Activated naive CD4-positive, alpha-beta T cell treated with anti-CD3 and anti-CD28 coated beads for 36 hours (primary cell): ENCODE measurements around the gene PRKN. TPM values are rescaled to one million over a fixed set of nuclear protein-coding genes. Genes with fewer than 3 reads are reported as not detected.

Experiments used
- CTCF ChIA-PET: fragments of 350-600 bp; sonication (Branson Sonifier 250); formaldehyde crosslinking; loops from one replicate; lab custom pipeline; 2021; ENCODE audit warnings: antibody characterized with exemption; lab: Charles Lee
- DNase-seq: peaks from one replicate; pipeline ENCODE4 v3.0.0-alpha.2; 2020
- H3K27ac Mint-ChIP-seq: one replicate; pipeline ENCODE4 v1.8.0; 2021; ENCODE audit warnings: mild to moderate bottlenecking, mixed read lengths
- H3K27me3 Mint-ChIP-seq: one replicate; pipeline ENCODE4 v1.8.0; 2021; ENCODE audit warnings: low read depth, mixed read lengths
- H3K36me3 Mint-ChIP-seq: one replicate; pipeline ENCODE4 v1.8.0; 2021; ENCODE audit warnings: low read depth, mixed read lengths
- H3K4me1 Mint-ChIP-seq: one replicate; pipeline ENCODE4 v1.8.0; 2021; ENCODE audit warnings: low read depth, mixed read lengths
- H3K4me3 Mint-ChIP-seq: one replicate; pipeline ENCODE4 v1.8.0; 2021; ENCODE audit warnings: mild to moderate bottlenecking, moderate library complexity, mixed read lengths
- H3K9me3 Mint-ChIP-seq: one replicate; pipeline ENCODE4 v1.8.0; 2021; ENCODE audit warnings: mixed read lengths
- intact Hi-C: fragments of 100-400 bp; cut with micrococcal nuclease; formaldehyde crosslinking; loops from one replicate; pipeline ENCODE4 v1.15.1; 2023
- total RNA-seq, 2 experiments: library from RNA; stranded (reverse); gene quantifications; one replicate each; pipeline ENCODE4 v1.2.3, GENCODE V29; 2021

Gene PRKN
- total RNA-seq, 2 experiments from 2014 or later = 0.33 to 0.72 TPM

DNA sequence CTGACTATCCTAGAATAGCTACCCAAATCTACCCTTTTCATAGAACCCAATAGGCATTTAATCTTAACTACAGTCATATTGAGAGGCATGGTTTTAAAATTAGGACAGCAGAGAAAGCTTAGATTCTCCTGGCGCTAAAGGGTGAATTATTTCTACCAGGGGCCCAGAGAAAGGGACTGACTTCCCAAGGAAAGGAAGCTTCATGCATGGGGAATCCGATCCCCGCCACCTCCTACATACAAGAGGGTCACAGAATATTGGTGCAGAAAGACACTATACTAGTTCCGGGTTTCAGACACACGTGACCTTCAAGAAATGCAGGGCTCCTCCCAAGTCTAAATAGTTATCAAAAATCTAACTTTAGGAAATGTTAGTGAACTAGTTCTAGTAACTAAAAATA is 130.9 kb downstream of the PRKN start:
- Mint-ChIP-seq H3K4me1 (no peaks in the 10 kb centered on the region), H3K9me3 (no peaks in the 10 kb centered on the region), H3K27ac (no peak overlapping the region), H3K27me3 (no peaks in the 10 kb centered on the region), H3K36me3 (peaks cover 2% of the 10 kb centered on the region), H3K4me3 (no peak overlapping the region)
- no peak for DNase-seq
- intact Hi-C loops = no loop called here
- CTCF ChIA-PET = no interaction called here

- H3K4me3 Mint-ChIP-seq = no peak overlapping the region
Observed at GRCh38 chr6:162591517-162591916, 136.0 kb downstream of the PRKN start.

DNA sequence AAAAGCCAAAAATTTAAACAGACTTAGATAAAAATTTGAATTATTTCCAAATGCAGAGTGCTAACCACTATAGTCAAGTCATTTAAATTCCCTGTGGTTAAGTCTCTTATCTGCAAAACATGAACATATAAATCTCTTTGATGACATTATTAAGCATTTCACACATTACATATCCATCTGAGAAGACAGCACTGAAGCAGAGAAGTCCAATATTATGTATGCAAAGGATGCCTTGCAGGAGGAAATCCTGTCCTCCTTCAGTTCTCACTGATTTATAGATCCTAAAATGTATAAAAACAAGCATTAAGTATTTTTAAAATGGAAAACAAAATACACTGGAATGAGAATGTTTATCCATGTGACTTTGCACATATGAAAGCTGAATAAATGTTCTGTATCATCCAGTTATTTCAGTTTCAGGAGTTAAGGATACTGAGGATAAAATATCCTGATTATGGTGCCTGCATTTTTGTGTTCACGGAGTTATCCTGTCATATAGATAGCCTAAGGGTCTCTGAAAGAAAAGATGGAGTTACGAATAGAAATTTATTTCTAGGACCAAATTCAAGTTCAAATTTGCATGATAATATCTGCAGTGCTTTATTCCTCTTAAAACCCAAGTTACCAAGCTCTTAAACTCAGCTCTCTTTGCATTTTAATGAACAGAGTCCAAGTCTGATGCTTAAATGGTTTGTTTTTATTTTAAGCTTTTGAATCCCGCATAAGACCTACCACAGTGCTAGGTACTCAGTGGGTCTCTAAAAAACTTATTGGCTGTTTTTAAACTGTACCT is 145.4 kb downstream of the PRKN start:
- intact Hi-C loops = no loop called here
- Mint-ChIP-seq H3K27me3 (no peaks in the 10 kb centered on the region), H3K36me3 (no peaks in the 10 kb centered on the region), H3K4me1 (no peaks in the 10 kb centered on the region), H3K4me3 (no peak overlapping the region), H3K27ac (no peak overlapping the region), H3K9me3 (no peaks in the 10 kb centered on the region)
- CTCF ChIA-PET = no interaction called here
- no peak for DNase-seq

More at GRCh38 chr6:162591517-162591916, 136.0 kb downstream of the PRKN start:
- DNase-seq = no peak
- CTCF ChIA-PET = no interaction called here
- no peak overlapping the region for H3K27ac Mint-ChIP-seq
- no peaks in the 10 kb centered on the region for H3K4me1 Mint-ChIP-seq
- no peaks in the 10 kb centered on the region for H3K27me3 Mint-ChIP-seq
- H3K9me3 Mint-ChIP-seq = no peaks in the 10 kb centered on the region
- intact Hi-C loops = no loop called here
- H3K36me3 Mint-ChIP-seq = no peaks in the 10 kb centered on the region

GRCh38 chr6:162580619-162581018 is 146.9 kb downstream of the PRKN start:
- no peak for DNase-seq
- no peak overlapping the region for H3K27ac Mint-ChIP-seq
- CTCF ChIA-PET = no interaction called here
- intact Hi-C loops = no loop called here
- no peaks in the 10 kb centered on the region for H3K36me3 Mint-ChIP-seq
- H3K27me3 Mint-ChIP-seq = no peaks in the 10 kb centered on the region
- no peak overlapping the region for H3K4me3 Mint-ChIP-seq
- no peaks in the 10 kb centered on the region for H3K4me1 Mint-ChIP-seq
- no peaks in the 10 kb centered on the region for H3K9me3 Mint-ChIP-seq

- Mint-ChIP-seq H3K4me3 (no peak overlapping the region), H3K4me1 (no peaks in the 10 kb centered on the region), H3K27ac (no peak overlapping the region), H3K9me3 (no peaks in the 10 kb centered on the region), H3K27me3 (no peaks in the 10 kb centered on the region), H3K36me3 (no peaks in the 10 kb centered on the region)
- CTCF ChIA-PET = no interaction called here
- intact Hi-C loops = no loop called here
- DNase-seq = no peak
Observed at GRCh38 chr6:162576016-162576415, 151.6 kb downstream of the PRKN start.

- Mint-ChIP-seq H3K36me3 (peaks cover 16% of the 10 kb centered on the region), H3K27me3 (no peaks in the 10 kb centered on the region), H3K4me1 (no peaks in the 10 kb centered on the region), H3K27ac (no peak overlapping the region), H3K9me3 (peaks cover 4% of the 10 kb centered on the region), H3K4me3 (no peak overlapping the region)
- CTCF ChIA-PET = no interaction called here
- no peak for DNase-seq
- intact Hi-C loops = no loop called here
Observed at GRCh38 chr6:162572240-162572639, 155.3 kb downstream of the PRKN start.

GRCh38 chr6:162568266-162568665 is 159.3 kb downstream of the PRKN start:
- CTCF ChIA-PET = no interaction called here
- H3K36me3 Mint-ChIP-seq = peaks cover 41% of the 10 kb centered on the region
- no peak for DNase-seq
- intact Hi-C loops = no loop called here
- H3K27ac Mint-ChIP-seq = no peak overlapping the region
- peaks cover 28% of the 10 kb centered on the region for H3K9me3 Mint-ChIP-seq
- H3K4me3 Mint-ChIP-seq = no peak overlapping the region
- no peaks in the 10 kb centered on the region for H3K27me3 Mint-ChIP-seq
- no peaks in the 10 kb centered on the region for H3K4me1 Mint-ChIP-seq

DNA sequence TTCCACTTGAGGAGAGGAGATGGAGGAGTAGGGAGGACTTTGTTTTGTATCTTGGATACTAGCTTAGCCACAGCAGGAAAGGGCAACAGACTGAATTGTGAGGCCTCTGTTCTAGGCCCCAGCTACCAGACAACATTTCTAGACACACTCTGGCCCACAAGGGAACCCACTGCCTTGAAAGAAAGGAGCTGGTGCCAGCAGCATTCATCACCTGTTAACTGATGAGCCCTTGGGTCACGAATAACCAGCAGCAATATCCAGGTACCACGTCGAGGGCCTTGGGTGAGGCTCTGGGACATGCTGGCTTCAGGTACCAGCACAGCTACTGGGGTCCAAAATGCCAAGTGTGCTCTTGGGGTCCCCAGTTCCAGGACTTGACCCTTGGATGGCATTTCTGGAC is 165.5 kb downstream of the PRKN start:
- no peak overlapping the region for H3K4me3 Mint-ChIP-seq
- no peak for DNase-seq
- no peaks in the 10 kb centered on the region for H3K4me1 Mint-ChIP-seq
- peaks cover 27% of the 10 kb centered on the region for H3K36me3 Mint-ChIP-seq
- no peak overlapping the region for H3K27ac Mint-ChIP-seq
- H3K27me3 Mint-ChIP-seq = no peaks in the 10 kb centered on the region
- intact Hi-C loops = no loop called here
- CTCF ChIA-PET = no interaction called here
- peaks cover 25% of the 10 kb centered on the region for H3K9me3 Mint-ChIP-seq

GRCh38 chr6:162560891-162561290 is 166.7 kb downstream of the PRKN start:
- CTCF ChIA-PET = no interaction called here
- no peak for DNase-seq
- intact Hi-C loops = no loop called here
- Mint-ChIP-seq H3K9me3 (peaks cover 20% of the 10 kb centered on the region), H3K4me3 (no peak overlapping the region), H3K27ac (no peak overlapping the region), H3K27me3 (no peaks in the 10 kb centered on the region), H3K4me1 (no peaks in the 10 kb centered on the region), H3K36me3 (peaks cover 21% of the 10 kb centered on the region)

DNA sequence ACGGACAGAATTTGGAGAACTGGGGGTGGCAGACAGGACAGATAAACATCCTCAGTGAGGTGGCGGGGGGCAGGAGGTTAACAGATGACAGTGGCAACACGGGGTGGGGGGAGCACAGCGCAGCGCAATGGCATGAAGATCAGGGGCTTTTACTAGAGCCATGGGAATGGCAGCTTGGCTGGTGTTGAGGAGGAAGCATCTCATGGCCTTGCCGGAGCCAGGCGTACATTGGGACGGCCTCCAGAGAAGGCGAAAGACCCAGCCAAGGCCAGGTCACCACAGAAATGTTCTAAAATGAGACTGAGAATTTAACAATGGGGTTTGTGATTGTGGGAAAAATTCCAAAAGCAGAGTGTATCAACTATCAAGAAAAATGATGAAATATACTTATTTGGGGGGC is 173.0 kb downstream of the PRKN start:
- Mint-ChIP-seq H3K4me3 (no peak overlapping the region), H3K36me3 (peaks cover 17% of the 10 kb centered on the region), H3K27ac (no peak overlapping the region), H3K27me3 (no peaks in the 10 kb centered on the region), H3K9me3 (peaks cover 1% of the 10 kb centered on the region), H3K4me1 (no peaks in the 10 kb centered on the region)
- intact Hi-C loops = no loop called here
- CTCF ChIA-PET = no interaction called here
- DNase-seq = no peak

DNA sequence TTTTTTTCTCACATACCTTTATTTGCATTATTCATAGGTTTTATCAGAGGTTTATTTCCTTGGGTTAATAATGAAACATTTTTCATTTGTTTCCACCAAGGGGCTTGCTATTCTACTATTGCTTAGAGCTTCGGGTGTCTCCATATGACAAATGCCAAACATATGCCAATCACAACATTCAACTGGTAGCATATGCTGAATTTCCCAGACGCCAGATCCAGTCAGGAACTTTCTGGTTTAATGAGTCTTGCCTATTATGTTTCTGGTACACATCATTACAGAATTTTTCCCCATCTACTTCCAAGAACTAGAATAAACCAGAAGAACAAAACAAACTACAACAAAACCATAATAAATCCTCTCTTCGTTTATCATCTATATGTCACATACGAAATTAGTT is 180.7 kb downstream of the PRKN start:
- no peaks in the 10 kb centered on the region for H3K4me1 Mint-ChIP-seq
- CTCF ChIA-PET = no interaction called here
- peaks cover 8% of the 10 kb centered on the region for H3K36me3 Mint-ChIP-seq
- DNase-seq = no peak
- no peak overlapping the region for H3K27ac Mint-ChIP-seq
- H3K4me3 Mint-ChIP-seq = no peak overlapping the region
- intact Hi-C loops = no loop called here
- peaks cover 1% of the 10 kb centered on the region for H3K9me3 Mint-ChIP-seq
- H3K27me3 Mint-ChIP-seq = no peaks in the 10 kb centered on the region

- intact Hi-C loops = no loop called here
- peaks cover 1% of the 10 kb centered on the region for H3K9me3 Mint-ChIP-seq
- H3K27me3 Mint-ChIP-seq = no peaks in the 10 kb centered on the region
- no peaks in the 10 kb centered on the region for H3K36me3 Mint-ChIP-seq
- DNase-seq = no peak
- no peaks in the 10 kb centered on the region for H3K4me1 Mint-ChIP-seq
- CTCF ChIA-PET = no interaction called here
- no peak overlapping the region for H3K4me3 Mint-ChIP-seq
- no peak overlapping the region for H3K27ac Mint-ChIP-seq
Observed at GRCh38 chr6:162543221-162543620, 184.3 kb downstream of the PRKN start.

- no peaks in the 10 kb centered on the region for H3K36me3 Mint-ChIP-seq
- H3K4me3 Mint-ChIP-seq = no peak overlapping the region
- no peak overlapping the region for H3K27ac Mint-ChIP-seq
- CTCF ChIA-PET = no interaction called here
- peaks cover 1% of the 10 kb centered on the region for H3K9me3 Mint-ChIP-seq
- intact Hi-C loops = no loop called here
- no peak for DNase-seq
- no peaks in the 10 kb centered on the region for H3K27me3 Mint-ChIP-seq
- no peaks in the 10 kb centered on the region for H3K4me1 Mint-ChIP-seq
Observed at GRCh38 chr6:162541019-162541601, 186.5 kb downstream of the PRKN start.
